Measurements from ENCODE around the gene ZFPL1. TPM values are rescaled to one million over a fixed set of nuclear protein-coding genes. Genes with fewer than 3 reads are reported as not detected.

ZFPL1 gene
- total RNA-seq, 1 donor from 2014 or later: 31.7 TPM

Other genes starting within 250 kb of the ZFPL1 start
- gene CDC42BPG, start 239.6 kb upstream of the ZFPL1 start, total RNA-seq: 0.50 and 0.82 TPM in 2 replicates
- gene EHD1, start 205.6 kb upstream of the ZFPL1 start, total RNA-seq: 106 TPM in 2 replicates
- 19.6 and 20.9 TPM in 2 replicates for gene ATG2A, start 167.0 kb upstream of the ZFPL1 start, total RNA-seq
- 7.5 and 8.9 TPM in 2 replicates for gene PPP2R5B, start 159.5 kb upstream of the ZFPL1 start, total RNA-seq
- gene GPHA2, start 148.3 kb upstream of the ZFPL1 start, total RNA-seq: not detected in 2 replicates
- gene MAJIN, start 112.1 kb upstream of the ZFPL1 start, total RNA-seq: not detected in 2 replicates
- gene BATF2, start 87.3 kb upstream of the ZFPL1 start, total RNA-seq: not detected in 2 replicates
- gene ARL2, start 70.1 kb upstream of the ZFPL1 start, total RNA-seq: 60.1 and 65.7 TPM in 2 replicates
- 27.7 and 27.8 TPM in 2 replicates for gene SNX15, start 56.8 kb upstream of the ZFPL1 start, total RNA-seq
- gene SAC3D1, start 43.0 kb upstream of the ZFPL1 start, total RNA-seq: 23.0 and 24.0 TPM in 2 replicates
- gene NAALADL1, start 25.7 kb upstream of the ZFPL1 start, total RNA-seq: 8.5 and 9.8 TPM in 2 replicates
- gene CDCA5, start 182 bp upstream of the ZFPL1 start, total RNA-seq: 91.5 and 93.2 TPM in 2 replicates
- 135 and 139 TPM in 2 replicates for gene VPS51, start 12.0 kb downstream of the ZFPL1 start, total RNA-seq
- 23.9 and 27.7 TPM in 2 replicates for gene TM7SF2, start 27.6 kb downstream of the ZFPL1 start, total RNA-seq
- 9.4 and 9.6 TPM in 2 replicates for gene ZNHIT2, start 33.5 kb downstream of the ZFPL1 start, total RNA-seq
- gene FAU, start 37.9 kb downstream of the ZFPL1 start, total RNA-seq: 995 and 1,039 TPM in 2 replicates
- 45.5 and 50.4 TPM in 2 replicates for gene MRPL49, start 38.1 kb downstream of the ZFPL1 start, total RNA-seq
- 48.5 and 50.4 TPM in 2 replicates for gene SYVN1, start 50.3 kb downstream of the ZFPL1 start, total RNA-seq
- not detected in 2 replicates for gene SPDYC, start 86.0 kb downstream of the ZFPL1 start, total RNA-seq
- 205 and 209 TPM in 2 replicates for gene CAPN1, start 97.7 kb downstream of the ZFPL1 start, total RNA-seq
- gene POLA2, start 177.7 kb downstream of the ZFPL1 start, total RNA-seq: 64.5 and 69.8 TPM in 2 replicates
- 1.7 and 2.8 TPM in 2 replicates for gene CDC42EP2, start 230.6 kb downstream of the ZFPL1 start, total RNA-seq
- gene DPF2, start 249.6 kb downstream of the ZFPL1 start, total RNA-seq: 68.1 and 75.9 TPM in 2 replicates

Measured in T-helper 2 cell treated with Interferon-gamma antibody and Interleukin-4, amounts not matched to agents 100 ng/mL and 5 ng/mL, for 36 hours (primary cell).